Measurements from ENCODE around the gene RTKN. TPM values are rescaled to one million over a fixed set of nuclear protein-coding genes. Genes with fewer than 3 reads are reported as not detected.
A peak's percentile ranks its signal among the peaks of the same experiment; 100 is the strongest.
"Not testable (repeated sequence)": the region's sequence is repeated elsewhere in the genome, so short reads cannot be mapped to it uniquely, and the experiment has no call there.

The RTKN gene
- total and polyA plus RNA-seq, 12 donors, result 9.3 to 33.9 (median 16.2) TPM

DNA sequence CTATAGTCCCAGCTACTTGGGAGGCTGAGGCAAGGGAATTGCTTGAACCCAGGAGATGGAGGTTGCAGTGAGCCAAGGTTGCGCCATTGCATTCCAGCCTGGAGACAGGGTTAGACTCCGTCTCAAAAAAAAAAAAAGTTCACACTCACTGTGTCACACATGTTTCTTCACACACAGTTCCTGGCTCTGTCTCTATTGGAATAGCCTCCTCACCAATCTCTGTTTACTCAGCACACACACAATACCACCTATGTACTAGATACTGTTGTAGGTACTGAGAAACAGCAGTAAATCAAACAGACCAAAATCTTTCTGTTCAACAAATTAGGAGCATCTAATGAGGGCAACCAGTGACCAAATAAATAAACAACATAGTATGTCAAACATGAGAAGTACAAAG is 44.4 kb upstream of the RTKN start:
- intact Hi-C loops (cut with DNase I), result loop anchor here in 1 of 10 donors (5.0 kb wide), 1 partner anchor 101 kb away; no protein-coding TSS in a partner anchor
- no peak for ATAC-seq

DNA sequence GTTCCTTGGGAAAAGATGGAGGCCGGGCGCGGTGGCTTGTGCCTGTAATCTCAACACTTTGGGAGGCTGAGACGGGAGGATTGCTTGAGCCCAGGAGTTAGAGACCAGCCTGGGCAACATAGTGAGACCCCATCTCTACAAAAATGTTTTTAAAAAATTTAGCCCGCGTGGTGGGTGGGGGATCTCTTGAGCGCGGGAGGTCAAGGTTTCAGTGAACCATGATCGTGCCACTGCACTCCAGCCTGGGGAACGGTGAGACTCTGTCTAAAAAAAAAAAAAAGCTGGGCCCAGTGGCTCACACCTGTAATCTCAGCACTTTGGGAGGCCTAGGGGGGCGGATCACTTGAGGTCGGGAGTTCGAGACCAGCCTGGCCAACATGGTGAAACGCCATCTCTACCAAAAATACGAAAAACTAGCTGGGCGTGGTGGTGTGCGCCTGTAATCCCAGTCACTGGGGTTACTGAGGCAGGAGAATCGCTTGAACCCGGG is 42.0 kb upstream of the RTKN start:
- not testable (repeated sequence) for H3K27me3 ChIP-seq, ATAC-seq, DNase-seq, H3K9me3 ChIP-seq
- intact Hi-C loops (cut with DNase I), result loop anchor here in 9 of 10 donors (1.0 to 5.0 kb wide), 10 partner anchors 23 to 104 kb away; partner anchors contain the start of genes AUP1 (in 4 of the 9), HTRA2 (in 4 of the 9), PCGF1 (in 2 of the 9) and DQX1 (in 1 of the 9)
- 76 to 78% methylated on average over 19 of the region's 19 CpGs for WGBS, 2 donors
- Histone ChIP-seq H3K27ac (peak overlapping the region in 7 of 10 donors; percentile 87 to 94 (median 92)), H3K4me1 (peaks cover 10 to 40% (median 29%) of the 10 kb centered on the region in 9 donors), H3K36me3 (peaks cover 0 to 64% (median 3%) of the 10 kb centered on the region in 9 donors), H3K4me3 (peak overlapping the region; percentile 74 to 97 (median 88))

More for the DNA sequence above, 44.4 kb upstream of the RTKN start:
- H3K4me1 ChIP-seq, result peaks cover 6 to 25% (median 20%) of the 10 kb centered on the region in 9 donors
- H3K36me3 ChIP-seq, result peaks cover 0 to 64% (median 13%) of the 10 kb centered on the region in 9 donors
- H3K27ac ChIP-seq, result no peak overlapping the region
- 98 to 100% methylated on average over 2 of the region's 2 CpGs for WGBS, 2 donors
- H3K27me3 ChIP-seq, result no peaks in the 10 kb centered on the region
- DNase-seq, result no peak
- H3K9me3 ChIP-seq, result no peaks in the 10 kb centered on the region
- H3K4me3 ChIP-seq, result no peak overlapping the region
- TF ChIP-seq, protein P1, sequence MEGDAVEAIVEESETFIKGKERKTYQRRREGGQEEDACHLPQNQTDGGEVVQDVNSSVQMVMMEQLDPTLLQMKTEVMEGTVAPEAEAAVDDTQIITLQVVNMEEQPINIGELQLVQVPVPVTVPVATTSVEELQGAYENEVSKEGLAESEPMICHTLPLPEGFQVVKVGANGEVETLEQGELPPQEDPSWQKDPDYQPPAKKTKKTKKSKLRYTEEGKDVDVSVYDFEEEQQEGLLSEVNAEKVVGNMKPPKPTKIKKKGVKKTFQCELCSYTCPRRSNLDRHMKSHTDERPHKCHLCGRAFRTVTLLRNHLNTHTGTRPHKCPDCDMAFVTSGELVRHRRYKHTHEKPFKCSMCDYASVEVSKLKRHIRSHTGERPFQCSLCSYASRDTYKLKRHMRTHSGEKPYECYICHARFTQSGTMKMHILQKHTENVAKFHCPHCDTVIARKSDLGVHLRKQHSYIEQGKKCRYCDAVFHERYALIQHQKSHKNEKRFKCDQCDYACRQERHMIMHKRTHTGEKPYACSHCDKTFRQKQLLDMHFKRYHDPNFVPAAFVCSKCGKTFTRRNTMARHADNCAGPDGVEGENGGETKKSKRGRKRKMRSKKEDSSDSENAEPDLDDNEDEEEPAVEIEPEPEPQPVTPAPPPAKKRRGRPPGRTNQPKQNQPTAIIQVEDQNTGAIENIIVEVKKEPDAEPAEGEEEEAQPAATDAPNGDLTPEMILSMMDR (IDR thresholded peaks at IDR 0.05), result no peak

- TF ChIP-seq, protein P1 (IDR thresholded peaks at IDR 0.05), result peak; percentile 81 to 98 (median 88)
- no peaks in the 10 kb centered on the region for H3K9me3 ChIP-seq
- H3K4me1 ChIP-seq, result peaks cover 10 to 40% (median 29%) of the 10 kb centered on the region in 9 donors
- peaks cover 0 to 64% (median 3%) of the 10 kb centered on the region in 9 donors for H3K36me3 ChIP-seq
- ATAC-seq (peak; percentile 98 to 99 (median 99)), DNase-seq (peak; percentile 94 to 98)
- peak within 1 kb of the TSS; percentile 78 to 94 (median 90) for H3K27ac ChIP-seq
- peak within 1 kb of the TSS; percentile 74 to 97 (median 88) for H3K4me3 ChIP-seq
- H3K27me3 ChIP-seq, result no peaks in the 10 kb centered on the region
- intact Hi-C loops (cut with DNase I), result loop anchor here in 9 of 10 donors (1.0 to 5.0 kb wide), 10 partner anchors 24 to 104 kb away; partner anchors contain the start of genes AUP1 (in 4 of the 9), HTRA2 (in 4 of the 9), PCGF1 (in 2 of the 9) and DQX1 (in 1 of the 9)
- 1% methylated on average over 50 of the region's 50 CpGs for WGBS, 2 donors
Measured at GRCh38 chr2:74482801-74483674, 41.3 kb upstream of the RTKN start, which contains the start of the genes CCDC142 and TTC31. Gene CCDC142, minus strand, starts transcription at chr2:74482998. Its CDS starts 161 bp downstream, at chr2:74482837. Gene TTC31, plus strand, starts transcription at chr2:74483081. Its CDS starts 15 bp downstream, at chr2:74483096.

DNA sequence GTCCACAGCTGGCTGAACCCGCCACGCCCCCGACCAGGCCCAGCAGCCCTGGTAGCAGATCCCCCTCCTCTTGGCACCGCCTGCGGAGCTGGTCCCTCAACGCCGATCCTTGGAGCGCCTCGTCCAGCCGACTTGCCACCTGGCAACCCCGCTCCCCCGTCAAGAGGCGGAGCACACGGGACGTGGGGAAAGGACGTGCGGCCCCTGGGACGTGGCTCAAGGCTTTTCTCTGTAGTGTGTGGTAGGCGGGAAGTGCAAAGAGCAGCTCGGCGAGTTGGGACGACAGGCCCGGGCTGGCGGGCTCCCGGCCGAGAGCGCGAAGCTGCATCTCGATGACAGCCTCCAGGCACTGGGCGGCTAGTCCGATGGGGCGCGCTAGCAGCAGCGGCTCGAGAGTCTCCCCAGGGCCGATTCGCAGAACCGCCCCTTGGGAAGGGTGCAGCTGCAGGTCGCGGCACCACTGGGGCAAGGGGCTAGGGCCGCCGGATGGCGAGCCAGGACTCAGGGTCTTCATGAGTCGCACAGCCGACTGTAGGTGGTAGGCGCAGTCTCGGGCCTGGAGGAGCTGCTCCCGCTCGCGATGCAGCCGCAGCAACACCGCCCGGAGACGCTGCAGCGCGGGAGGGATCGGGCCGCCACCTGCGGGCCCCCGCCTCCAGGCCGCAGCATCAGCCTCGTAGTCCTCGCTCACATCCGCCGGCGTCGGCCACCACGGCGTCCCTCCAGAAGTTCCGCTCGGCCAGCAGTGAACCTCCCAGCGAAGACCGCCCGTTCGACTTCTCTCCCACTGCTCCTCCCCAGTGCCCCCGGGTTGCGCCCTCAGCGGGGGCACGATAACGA is 40.4 kb upstream of the RTKN start:
- Histone ChIP-seq H3K27ac (peak overlapping the region; percentile 78 to 94 (median 90)), H3K27me3 (no peaks in the 10 kb centered on the region), H3K9me3 (no peaks in the 10 kb centered on the region), H3K4me1 (peaks cover 10 to 40% (median 29%) of the 10 kb centered on the region in 9 donors), H3K36me3 (peaks cover 0 to 64% (median 3%) of the 10 kb centered on the region in 9 donors), H3K4me3 (peak overlapping the region; percentile 74 to 97 (median 88))
- 0 to 2% methylated on average over 80 of the region's 80 CpGs for WGBS, 2 donors
- peak in 1 of 2 donors; percentile 69 for DNase-seq
- TF ChIP-seq, protein P1 (IDR thresholded peaks at IDR 0.05), result no peak
- intact Hi-C loops (cut with DNase I), result loop anchor here in 8 of 10 donors (2.0 to 5.0 kb wide), 5 partner anchors 25 to 105 kb away; partner anchors contain the start of genes AUP1 (in 1 of the 8), DQX1 (in 1 of the 8), HTRA2 (in 1 of the 8) and PCGF1 (in 1 of the 8)
- ATAC-seq, result peak; percentile 60 to 78 (median 71)

Measured in heart right ventricle (tissue), 16 donors.